HepG2 (cell line): ENCODE results near the gene RHBG. TPM values are rescaled to one million over a fixed set of nuclear protein-coding genes. Genes with fewer than 3 reads are reported as not detected.

Source experiments
- GFI1 ChIP-seq: sonication (generic); formaldehyde crosslinking; IDR thresholded peaks from 2 replicates; pipeline ENCODE4 v1.5.0; 2020; ENCODE audit warnings: missing genetic modification reagents, mild to moderate bottlenecking, borderline replicate concordance
- HMG20B ChIP-seq: conservative IDR thresholded peaks from 2 replicates; pipeline ENCODE4 v1.6.1; 2016; ENCODE audit warnings: missing genetic modification reagents, missing compliant biosample characterization
- HOXA5 ChIP-seq: sonication (generic); formaldehyde crosslinking; IDR thresholded peaks from 2 replicates; pipeline ENCODE4 v1.4.0; 2020; ENCODE audit warnings: missing genetic modification reagents
- MIER3 ChIP-seq: IDR thresholded peaks from 2 replicates; pipeline ENCODE4 v1.6.1; 2016; ENCODE audit warnings: missing compliant biosample characterization, borderline replicate concordance
- MIXL1 ChIP-seq: IDR thresholded peaks from 2 replicates; pipeline ENCODE4 v1.6.1; 2016
- PAF1 ChIP-seq: IDR thresholded peaks from 2 replicates; pipeline ENCODE4 v1.6.1; 2016; ENCODE audit warnings: missing genetic modification reagents, missing compliant biosample characterization
- PBX2 ChIP-seq: IDR thresholded peaks from 2 replicates; pipeline ENCODE4 v1.6.1; 2016; ENCODE audit warnings: control low read depth
- RBM22 ChIP-seq: fragments of 200-400 bp; formaldehyde crosslinking; optimal IDR thresholded peaks from 2 replicates; pipeline ENCODE3; 2017; ENCODE audit warnings: mild to moderate bottlenecking, low read length, moderate library complexity
- SALL1 ChIP-seq: sonication (generic); formaldehyde crosslinking; IDR thresholded peaks from 2 replicates; pipeline ENCODE4 v1.8.0; 2022; ENCODE audit warnings: mild to moderate bottlenecking, missing genetic modification reagents
- TOPORS ChIP-seq: sonication (generic); formaldehyde crosslinking; IDR thresholded peaks from 2 replicates; pipeline ENCODE4 v1.8.0; 2023; ENCODE audit warnings: mild to moderate bottlenecking, missing genetic modification reagents
- ZNF143 ChIP-seq: sonication (generic); formaldehyde crosslinking; IDR thresholded peaks from 2 replicates; pipeline ENCODE4 v1.4.0; 2020; ENCODE audit warnings: missing genetic modification reagents
- ZNF362 ChIP-seq: sonication (generic); formaldehyde crosslinking; IDR thresholded peaks from 2 replicates; pipeline ENCODE4 v1.4.0; 2020; ENCODE audit warnings: missing genetic modification reagents, mild to moderate bottlenecking, borderline replicate concordance
- ZNF746 ChIP-seq: sonication (generic); formaldehyde crosslinking; IDR thresholded peaks from 2 replicates; pipeline ENCODE4 v1.8.0; 2022; ENCODE audit warnings: mild to moderate bottlenecking, missing genetic modification reagents
- ZNF768 ChIP-seq: sonication (generic); formaldehyde crosslinking; IDR thresholded peaks from 2 replicates; pipeline ENCODE4 v1.4.0; 2020; ENCODE audit warnings: missing genetic modification reagents
- polyA plus RNA-seq, 8 experiments: library from polyadenylated mRNA; depleted of rRNA in 3 of 8; stranded (reverse) in 7 of 8; unstranded in 1 of 8; fragments of >200 nt; fragmentation: Illumina TruSeq in 4 of 8; extraction: Trizol in 4 of 8; gene quantifications; 2 replicates each; pipeline versions ENCODE4 v1.2.1 to v1.2.3, GENCODE V29; 2011 to 2016; ENCODE audit warnings: low read depth in 4 of 8, missing spikeins in 1 of 8, mixed read lengths in 1 of 8; ENCODE audit not compliant: insufficient read depth in 1 of 8
- total RNA-seq, 5 experiments: library from RNA; depleted of rRNA; stranded (reverse); fragments of >200 nt; fragmentation: Illumina TruSeq; extraction: Trizol; gene quantifications; 2 replicates each; pipeline ENCODE4 v1.2.3, GENCODE V29; 2016; ENCODE audit warnings: low read depth in 1 of 5

RHBG gene
- total and polyA plus RNA-seq, 2 of the 13 experiments (the other 11 are each of a cell fraction or from before 2014, with no cell fraction given): 61.8 to 73.5 TPM

- TF ChIP-seq GFI1 (CRISPR knock-in tag) (no peak), RBM22 (peak; percentile 49), HMG20B (CRISPR knock-in tag) (no peak), MIXL1 (CRISPR knock-in tag) (no peak), ZNF746 (CRISPR knock-in tag) (no peak), HOXA5 (CRISPR knock-in tag) (no peak), ZNF143 (CRISPR knock-in tag) (no peak), PBX2 (no peak), SALL1 (CRISPR knock-in tag) (no peak), MIER3 (CRISPR knock-in tag) (no peak), ZNF362 (CRISPR knock-in tag) (no peak), PAF1 (CRISPR knock-in tag) (no peak), TOPORS (CRISPR knock-in tag) (no peak), ZNF768 (CRISPR knock-in tag) (no peak)
- TF ChIP-seq, all 625 proteins: peak for 6
Observed at GRCh38 chr1:156376958-156377919, 8.2 kb downstream of the RHBG start (continued).
